H1 (cell line): ENCODE data around the gene PDE6B. TPM values are rescaled to one million over a fixed set of nuclear protein-coding genes. Genes with fewer than 3 reads are reported as not detected.

Experiments
- CTCF ChIA-PET: fragments of 300-600 bp; sonication (Branson Sonifier 250); formaldehyde crosslinking; loops from one replicate; lab custom pipeline; 2021; ENCODE audit not compliant: partially characterized antibody; lab: Charles Lee
- POLR2A ChIA-PET: fragments of 300-600 bp; sonication (Branson Sonifier 250); formaldehyde crosslinking; loops from one replicate; lab custom pipeline; 2021; ENCODE audit warnings: inconsistent platforms; ENCODE audit not compliant: partially characterized antibody; lab: Charles Lee
- DNase-seq, 2 experiments: peaks; one replicate each; pipeline versions ENCODE4 v3.0.0 to v3.0.0-alpha.2; 2010 to 2022; ENCODE audit warnings: low spot score in 2 of 2, low read depth in 1 of 2, mixed read lengths in 1 of 2
- FAIRE-seq: peaks from 2 replicates; lab custom pipeline; 2011; peaks lifted over from hg19 to GRCh38; lab: Jason Lieb, UNC
- H2AFZ ChIP-seq: 2 replicates; pipeline ENCODE4 v1.8.1; 2012; ENCODE audit warnings: low read length, inconsistent platforms
- H2AK5ac ChIP-seq: 2 replicates; pipeline ENCODE4 v1.6.1; 2013; ENCODE audit warnings: low read depth, low read length
- H2BK120ac ChIP-seq: replicated peaks from 2 replicates; pipeline ENCODE3; 2013; ENCODE audit warnings: low read depth, low read length, inconsistent platforms
- H2BK12ac ChIP-seq: 2 replicates; pipeline ENCODE4 v1.6.1; 2013; ENCODE audit warnings: low read depth, low read length
- H2BK15ac ChIP-seq: 2 replicates; pipeline ENCODE4 v1.6.1; 2013; ENCODE audit warnings: low read length
- H2BK20ac ChIP-seq: 2 replicates; pipeline ENCODE4 v1.6.1; 2013; ENCODE audit warnings: low read length
- H2BK5ac ChIP-seq: 2 replicates; pipeline ENCODE4 v1.6.1; 2013; ENCODE audit warnings: low read depth, low read length
- H3K14ac ChIP-seq: 2 replicates; pipeline ENCODE4 v1.6.1; 2013; ENCODE audit warnings: inconsistent platforms; ENCODE audit not compliant: insufficient read length
- H3K18ac ChIP-seq: 2 replicates; pipeline ENCODE4 v1.6.1; 2013; ENCODE audit warnings: low read length; ENCODE audit errors: extremely low read depth
- H3K23ac ChIP-seq: 2 replicates; pipeline ENCODE4 v1.6.1; 2013; ENCODE audit warnings: inconsistent platforms; ENCODE audit not compliant: insufficient read length
- H3K23me2 ChIP-seq: 2 replicates; pipeline ENCODE4 v1.6.1; 2013; ENCODE audit warnings: low read depth, low read length
- H3K27ac ChIP-seq: 2 replicates; pipeline ENCODE4 v1.6.1; 2011; ENCODE audit warnings: low read depth, low read length, inconsistent platforms
- H3K27me3 ChIP-seq, 4 experiments: replicated peaks in 1 of 4; 1 replicate in 1 of 4; 2 replicates in 3 of 4; pipeline versions ENCODE4 v1.6.1 to v1.8.1; 2011 to 2013; ENCODE audit warnings: low read length in 3 of 4, mild to moderate bottlenecking in 3 of 4, inconsistent platforms in 2 of 4, mixed read lengths in 2 of 4, moderate library complexity in 1 of 4; ENCODE audit not compliant: control insufficient read depth in 3 of 4, insufficient read depth in 3 of 4; ENCODE audit errors: extremely low read depth in 1 of 4
- H3K36me3 ChIP-seq, 4 experiments: 2 replicates each; pipeline versions ENCODE4 v1.6.1 to v1.8.1; 2011 to 2013; ENCODE audit warnings: mild to moderate bottlenecking in 4 of 4, low read length in 3 of 4, moderate library complexity in 2 of 4, control low read depth in 1 of 4, inconsistent platforms in 1 of 4; ENCODE audit not compliant: insufficient read depth in 4 of 4, control insufficient read depth in 2 of 4
- H3K4ac ChIP-seq: replicated peaks from 2 replicates; pipeline ENCODE3; 2013; ENCODE audit warnings: low read length, low read depth, mixed read lengths, inconsistent platforms; ENCODE audit not compliant: insufficient read length
- H3K4me1 ChIP-seq, 4 experiments: replicated peaks in 1 of 4; 1 replicate in 1 of 4; 2 replicates in 3 of 4; pipeline versions ENCODE4 v1.6.1 to v1.8.1; 2011 to 2013; ENCODE audit warnings: low read length in 3 of 4, inconsistent platforms in 2 of 4, mixed read lengths in 1 of 4; ENCODE audit not compliant: insufficient read depth in 4 of 4, control insufficient read depth in 3 of 4
- H3K4me2 ChIP-seq, 2 experiments: 2 replicates each; pipeline versions ENCODE4 v1.6.1 to v1.8.1; 2011 to 2013; ENCODE audit warnings: low read depth in 2 of 2, low read length in 2 of 2, control low read depth in 1 of 2, inconsistent platforms in 1 of 2, mild to moderate bottlenecking in 1 of 2; ENCODE audit not compliant: insufficient read depth in 1 of 2
- H3K4me3 ChIP-seq, 4 experiments: fragments of 200-600, 300-600 bp in 1 of 4; sonication (generic), shearing (Covaris generic), sonication (Bioruptor Twin) in 1 of 4; 2 replicates each; pipeline versions ENCODE4 v1.5.1 to v1.8.1; 2011 to 2016; ENCODE audit warnings: low read length in 4 of 4, low read depth in 3 of 4, control low read depth in 2 of 4, inconsistent platforms in 2 of 4, mild to moderate bottlenecking in 2 of 4, mixed read lengths in 1 of 4, moderate library complexity in 1 of 4; ENCODE audit not compliant: insufficient read depth in 2 of 4; ENCODE audit errors: extremely low read depth in 1 of 4
- H3K56ac ChIP-seq: replicated peaks from 2 replicates; pipeline ENCODE3; 2013; ENCODE audit warnings: low read depth, mild to moderate bottlenecking, mixed read lengths, low read length, inconsistent platforms; ENCODE audit not compliant: insufficient read length
- H3K79me1 ChIP-seq: 2 replicates; pipeline ENCODE4 v1.6.1; 2013; ENCODE audit warnings: low read depth, low read length, control low read depth
- H3K79me2 ChIP-seq, 2 experiments: 2 replicates each; pipeline versions ENCODE4 v1.6.1 to v1.8.1; 2012 to 2013; ENCODE audit warnings: low read length in 2 of 2, mild to moderate bottlenecking in 2 of 2, inconsistent platforms in 1 of 2; ENCODE audit not compliant: insufficient read depth in 2 of 2, control insufficient read depth in 1 of 2
- H3K9ac ChIP-seq, 4 experiments: replicated peaks in 1 of 4; 1 replicate in 1 of 4; 2 replicates in 3 of 4; pipeline versions ENCODE4 v1.6.1 to v1.8.1; 2011 to 2013; ENCODE audit warnings: low read depth in 3 of 4, low read length in 3 of 4, control low read depth in 2 of 4, mild to moderate bottlenecking in 2 of 4, moderate library complexity in 2 of 4, inconsistent platforms in 1 of 4; ENCODE audit errors: extremely low read depth in 1 of 4
- H3K9me3 ChIP-seq, 2 experiments: 2 replicates each; pipeline versions ENCODE4 v1.6.1 to v1.8.1; 2012 to 2013; ENCODE audit warnings: mild to moderate bottlenecking in 2 of 2, moderate library complexity in 2 of 2, control low read depth in 1 of 2, inconsistent platforms in 1 of 2, low read depth in 1 of 2, low read length in 1 of 2, mixed read lengths in 1 of 2; ENCODE audit not compliant: insufficient read depth in 2 of 2
- H4K20me1 ChIP-seq, 2 experiments: replicated peaks in 1 of 2; 2 replicates each; pipeline versions ENCODE3 to v1.8.1; 2011 to 2013; ENCODE audit warnings: inconsistent platforms in 2 of 2, low read length in 2 of 2, mild to moderate bottlenecking in 1 of 2; ENCODE audit not compliant: insufficient read depth in 2 of 2, control insufficient read depth in 1 of 2
- H4K5ac ChIP-seq: 2 replicates; pipeline ENCODE4 v1.6.1; 2013; ENCODE audit warnings: low read length, low read depth, mixed read lengths, inconsistent platforms; ENCODE audit not compliant: insufficient read length
- H4K8ac ChIP-seq: 2 replicates; pipeline ENCODE4 v1.8.0; 2013; ENCODE audit warnings: mild to moderate bottlenecking, moderate library complexity, low read length, inconsistent platforms; ENCODE audit not compliant: insufficient read depth; ENCODE audit errors: extremely low read depth
- H4K91ac ChIP-seq: replicated peaks from 2 replicates; pipeline ENCODE3; 2013; ENCODE audit warnings: low read length, mixed read lengths, inconsistent platforms; ENCODE audit not compliant: insufficient read length
- CEBPB ChIP-seq: IDR thresholded peaks from 2 replicates; pipeline ENCODE4 v1.6.1; 2012; ENCODE audit warnings: low read depth, low read length
- SUZ12 ChIP-seq: fragments of 200-600 bp; sonication (generic); IDR thresholded peaks from 2 replicates; pipeline ENCODE4 v1.6.1; 2012; ENCODE audit warnings: mild to moderate bottlenecking, inconsistent platforms, low read length, moderate library complexity, mixed read lengths
- WGBS, 2 experiments: shearing (Covaris generic) in 1 of 2; methylation state at CpG; one replicate each; pipeline versions ENCODE4 v1.1.6 to v1.1.7; 2013 to 2015; ENCODE audit warnings: low lambda C conversion rate in 2 of 2, mixed read lengths in 2 of 2, inconsistent platforms in 1 of 2, low coverage in 1 of 2, missing lambda C conversion rate in 1 of 2; ENCODE audit not compliant: insufficient replicate concordance in 2 of 2, insufficient coverage in 1 of 2, insufficient read length in 1 of 2; ENCODE audit errors: extremely low coverage in 1 of 2, missing lambda C conversion rate in 1 of 2; 5-methylcytosine and 5-hydroxymethylcytosine counted together
- polyA plus RNA-seq, 7 experiments: library from polyadenylated mRNA; depleted of rRNA in 3 of 7; stranded (reverse) in 5 of 7; unstranded in 2 of 7; fragments of >200 nt in 5 of 7; fragments of 200-250 nt in 2 of 7; gene quantifications; 1 replicate in 5 of 7; 2 replicates in 1 of 7; 4 replicates in 1 of 7; pipeline versions ENCODE4 v1.2.1 to v1.2.3, GENCODE V29; 2011 to 2013; ENCODE audit warnings: missing spikeins in 2 of 7, mixed read lengths in 2 of 7
- total RNA-seq: library from RNA; stranded (reverse); fragmentation: NEBNext Ultra II Directional; extraction: Animal tissue kit (Norgen Biotek cat#: 25700); gene quantifications from 2 replicates; pipeline ENCODE4 v1.2.1, GENCODE V29; 2021

The PDE6B gene
- total and polyA plus RNA-seq, 2 of the 8 experiments (the other 6 are each of a cell fraction or from before 2014, with no cell fraction given): 4.1 to 8.4 TPM

DNA sequence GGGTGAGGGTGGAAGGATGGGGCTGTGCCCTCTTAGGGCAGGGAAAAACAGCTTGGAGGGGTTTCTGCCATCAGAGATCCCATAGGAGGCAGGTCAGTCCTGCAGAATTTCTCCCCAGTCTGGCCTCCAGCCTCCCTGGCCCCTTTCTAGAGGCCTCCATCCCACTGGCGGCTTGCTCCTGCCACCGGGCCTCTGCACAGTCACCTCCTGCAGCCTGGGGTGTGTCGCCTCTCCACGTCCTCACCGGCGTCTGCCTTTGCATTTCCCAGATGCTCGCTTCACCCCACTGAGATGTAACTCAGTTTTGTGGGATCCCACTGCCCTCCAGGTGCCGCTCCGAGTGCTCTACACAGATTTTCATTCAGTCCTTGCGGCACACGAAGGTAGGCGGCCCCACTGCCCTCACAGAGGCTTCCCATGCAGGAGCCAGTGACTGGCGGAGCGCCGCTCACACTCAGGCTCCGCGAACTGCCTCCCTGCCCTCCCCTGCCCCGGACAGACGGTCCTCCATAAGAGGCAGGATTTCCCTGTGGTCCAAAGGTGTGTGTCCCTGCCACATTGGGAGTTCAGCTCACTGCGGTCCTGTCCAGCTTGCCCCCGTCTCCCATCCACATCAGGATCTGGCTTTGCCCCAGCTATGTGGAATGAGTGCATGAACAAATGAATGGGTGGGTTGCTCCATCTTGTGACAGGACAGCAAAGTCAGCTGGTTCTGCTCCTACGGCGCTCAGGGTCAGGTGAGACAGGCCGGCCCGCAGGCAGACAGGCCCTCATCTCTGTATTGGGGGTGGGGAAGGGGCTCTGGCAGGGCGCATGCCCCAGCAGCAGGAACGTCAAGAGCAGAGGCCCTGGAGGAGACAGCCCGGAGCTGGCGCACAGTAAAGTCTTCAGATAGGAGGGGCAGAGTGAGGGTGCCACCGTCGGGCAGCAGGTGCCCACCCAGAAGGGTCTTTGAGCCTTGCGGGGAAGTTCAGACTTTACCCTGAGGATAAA is 46.6 kb upstream of the PDE6B start:
- Histone ChIP-seq H2BK20ac (no peak overlapping the region), H3K14ac (no peak overlapping the region), H2AK5ac (no peak overlapping the region; the same call in 1 of the 2 replicates), H3K18ac (peak overlapping the region; percentile 60; the same call in 1 of the 2 replicates), H3K4ac (peak overlapping the region; percentile 87), H3K79me1 (no peaks in the 10 kb centered on the region), H2AFZ (no peak overlapping the region), H3K9me3 (peaks cover 0 to 1% of the 10 kb centered on the region in 2 experiments; a peak in 1 of 4 replicates), H2BK5ac (no peak overlapping the region), H3K23ac (no peak overlapping the region), H4K8ac (no peak overlapping the region; the same call in 1 of the 2 replicates), H2BK12ac (peak overlapping the region; percentile 2; the same call in 1 of the 2 replicates), H3K4me3 (peak overlapping the region in 3 of 4 experiments; percentile 64 to 69 (median 68); a peak in 4 of 8 replicates), H3K36me3 (no peaks in the 10 kb centered on the region), H3K27ac (no peak overlapping the region), H3K56ac (no peak overlapping the region), H4K5ac (no peak overlapping the region), H3K79me2 (no peaks in the 10 kb centered on the region), H4K20me1 (peaks cover 0 to 10% of the 10 kb centered on the region in 2 experiments), H4K91ac (no peak overlapping the region), H3K4me1 (peaks cover 0 to 20% (median 12%) of the 10 kb centered on the region in 4 experiments; a peak in 6 of 7 replicates), H3K23me2 (peaks cover 15% of the 10 kb centered on the region), H3K27me3 (peaks cover 48 to 60% (median 53%) of the 10 kb centered on the region in 4 experiments), H2BK15ac (peak overlapping the region; percentile 72; the same call in 1 of the 2 replicates), H3K9ac (no peak overlapping the region), H3K4me2 (peak overlapping the region; percentile 79 to 100; a peak in 3 of 4 replicates), H2BK120ac (no peak overlapping the region)
- TF ChIP-seq SUZ12 (peak; percentile 7; the same call in 1 of the 2 replicates), CEBPB (no peak)
- ChIA-PET CTCF (interaction anchor here (0.7 to 1.5 kb wide), 6 partner anchors 9 to 106 kb away, joined by 3 to 6 read pairs (median 3); no protein-coding TSS in a partner anchor), POLR2A (interaction anchor here (1.2 to 1.5 kb wide), 3 partner anchors 10 to 96 kb away, joined by 3 to 4 read pairs (median 3); partner anchors contain the start of genes ATP5ME and MYL5)
- no peak for FAIRE-seq
- 54% methylated on average over 32 of the region's 32 CpGs; no CpG with 5 or more reads in 1 of the 2 experiments for WGBS, 2 experiments
- no peak for DNase-seq
